ENCODE data around the gene FAM81B.

The FAM81B gene

GRCh38 chr5:95417971-95418370 is 26.8 kb downstream of the FAM81B start:
- CTCF ChIA-PET: no interaction called here
- no peak overlapping the region for H3K27ac ChIP-seq
- TF ChIP-seq CTCF (conservative IDR thresholded peaks at IDR 0.05; ENCODE audit: low read depth): no peak
- POLR2A ChIA-PET (ENCODE audit: low non-redundant PET): no interaction called here
- DNase-seq (ENCODE audit: low spot score): peak; percentile 45

- TF ChIP-seq CTCF (conservative IDR thresholded peaks at IDR 0.05; ENCODE audit: low read depth): no peak
- DNase-seq (ENCODE audit: low spot score): peak; percentile 56
Measured at GRCh38 chr5:95422838-95423237, 31.7 kb downstream of the FAM81B start.

GRCh38 chr5:95424016-95424415 is 32.9 kb downstream of the FAM81B start:
- no peak for TF ChIP-seq CTCF (conservative IDR thresholded peaks at IDR 0.05; ENCODE audit: low read depth)
- H3K27ac ChIP-seq: no peak overlapping the region
- POLR2A ChIA-PET (ENCODE audit: low non-redundant PET): no interaction called here
- DNase-seq (ENCODE audit: low spot score): no peak
- CTCF ChIA-PET: no interaction called here

More at GRCh38 chr5:95422838-95423237, 31.7 kb downstream of the FAM81B start:
- no peak overlapping the region for H3K27ac ChIP-seq
- ChIA-PET POLR2A (ENCODE audit: low non-redundant PET) (no interaction called here), CTCF (no interaction called here)

- DNase-seq (ENCODE audit: low spot score): no peak
- no peak overlapping the region for H3K27ac ChIP-seq
- POLR2A ChIA-PET (ENCODE audit: low non-redundant PET): no interaction called here
- TF ChIP-seq CTCF (conservative IDR thresholded peaks at IDR 0.05; ENCODE audit: low read depth): no peak
- CTCF ChIA-PET: no interaction called here
Measured at GRCh38 chr5:95424526-95424925, 33.4 kb downstream of the FAM81B start.

- no peak for DNase-seq (ENCODE audit: low spot score)
- ChIA-PET POLR2A (ENCODE audit: low non-redundant PET) (no interaction called here), CTCF (interaction anchor here (0.7 kb wide), 1 partner anchor 97 kb away, joined by 3 read pairs; no protein-coding TSS in a partner anchor)
- no peak overlapping the region for H3K27ac ChIP-seq
- TF ChIP-seq CTCF (conservative IDR thresholded peaks at IDR 0.05; ENCODE audit: low read depth): no peak
Measured at GRCh38 chr5:95426227-95426626, 35.1 kb downstream of the FAM81B start.

GRCh38 chr5:95432779-95433178 is 41.6 kb downstream of the FAM81B start:
- no peak for DNase-seq (ENCODE audit: low spot score)
- no peak for TF ChIP-seq CTCF (conservative IDR thresholded peaks at IDR 0.05; ENCODE audit: low read depth)
- ChIA-PET POLR2A (ENCODE audit: low non-redundant PET) (no interaction called here), CTCF (no interaction called here)
- H3K27ac ChIP-seq: no peak overlapping the region
